Stimulated activated CD4-positive, alpha-beta T cell treated with anti-CD3 and anti-CD28 coated beads, Interleukin-12 subunit alpha, Interleukin-12 subunit beta, amount 100 ng/mL, for 48 hours (primary cell): ENCODE data around the gene IDH1.
"Not testable (repeated sequence)": the region's sequence is repeated elsewhere in the genome, so short reads cannot be mapped to it uniquely, and the experiment has no call there.

Experiments used
- DNase-seq, 3 donors: peaks; one replicate each; pipeline ENCODE4 v3.0.0-alpha.2; 2020; ENCODE audit warnings: low read depth in 2 of 3, low spot score in 1 of 3

The IDH1 gene

GRCh38 chr2:208254871-208255556 is at the start of gene IDH1:
TSS of gene IDH1 (minus strand) at chr2:208255071. CDS start at chr2:208251551, 3,520 bp downstream.
- peak; percentile 84 to 97 (median 95) for DNase-seq

DNA sequence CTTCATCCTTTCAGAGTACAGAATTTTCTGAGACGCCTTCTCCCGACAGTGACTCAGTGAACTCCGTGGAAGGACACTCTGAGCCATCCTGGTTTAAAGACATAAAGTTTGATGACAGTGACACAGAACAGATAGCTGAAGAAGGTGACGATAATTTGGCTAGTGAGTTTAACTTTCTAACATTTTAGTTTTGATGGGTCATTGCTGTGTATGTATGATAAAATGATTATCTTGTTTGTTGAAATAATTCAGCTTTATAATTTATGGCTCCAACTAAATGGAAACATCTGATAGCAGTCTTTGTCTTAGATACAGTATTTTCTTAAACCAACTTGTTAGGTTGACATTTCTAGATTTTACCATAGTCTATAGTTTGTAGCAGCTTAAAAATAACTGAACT is 49.3 kb upstream of the IDH1 start:
- no peak for DNase-seq

GRCh38 chr2:208300847-208301618 is 46.2 kb upstream of the IDH1 start:
- no peak for DNase-seq

- DNase-seq = no peak
Observed at GRCh38 chr2:208297961-208298360, 43.1 kb upstream of the IDH1 start.

DNA sequence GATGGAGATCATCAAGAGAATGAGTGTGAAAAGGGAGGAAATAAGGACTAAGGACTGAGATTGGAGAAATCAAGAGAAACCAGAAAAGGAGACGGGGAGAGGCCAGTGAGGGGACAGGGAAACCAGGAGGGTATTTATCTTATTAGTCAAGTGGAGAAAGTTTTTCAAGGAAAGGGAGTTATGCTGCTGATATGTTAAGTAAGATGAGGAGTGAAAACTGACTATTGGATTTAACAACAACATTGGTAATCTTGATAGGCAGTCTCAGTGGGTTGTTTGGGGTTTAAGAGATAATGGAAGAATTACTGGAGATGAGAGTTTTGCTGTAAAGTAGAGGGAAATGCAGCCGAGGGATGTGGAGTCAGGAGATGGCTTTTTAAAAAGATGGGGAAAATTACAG is 41.7 kb upstream of the IDH1 start:
- DNase-seq = no peak

- no peak for DNase-seq
Observed at GRCh38 chr2:208295834-208296233, 41.0 kb upstream of the IDH1 start.

- DNase-seq = no peak
Observed at GRCh38 chr2:208294482-208295024, 39.7 kb upstream of the IDH1 start.

- DNase-seq = no peak
Observed at GRCh38 chr2:208285853-208286252, 31.0 kb upstream of the IDH1 start.

DNA sequence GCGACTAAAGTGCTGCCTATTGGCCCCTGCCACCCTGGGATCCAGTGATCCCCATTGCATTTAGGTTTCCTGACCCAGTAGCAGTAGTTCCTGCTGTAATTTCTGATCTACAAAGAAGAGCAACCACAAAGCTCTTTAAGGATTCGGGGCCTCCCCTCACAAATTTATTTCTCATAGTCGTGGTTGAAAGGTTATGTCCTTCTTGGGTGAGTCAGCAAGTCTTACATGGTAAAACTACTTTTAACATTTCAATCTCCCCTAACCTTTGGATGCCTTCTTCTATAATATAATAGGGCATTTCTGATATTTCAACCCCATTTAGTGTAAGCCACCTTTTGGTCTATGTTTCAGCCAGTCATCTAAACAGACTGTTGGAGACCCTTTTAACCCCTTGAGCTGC is 26.1 kb upstream of the IDH1 start:
- no peak for DNase-seq

- DNase-seq = no peak
Observed at GRCh38 chr2:208280234-208280633, 25.4 kb upstream of the IDH1 start.

GRCh38 chr2:208279236-208279635 is 24.4 kb upstream of the IDH1 start:
- DNase-seq = no peak

DNA sequence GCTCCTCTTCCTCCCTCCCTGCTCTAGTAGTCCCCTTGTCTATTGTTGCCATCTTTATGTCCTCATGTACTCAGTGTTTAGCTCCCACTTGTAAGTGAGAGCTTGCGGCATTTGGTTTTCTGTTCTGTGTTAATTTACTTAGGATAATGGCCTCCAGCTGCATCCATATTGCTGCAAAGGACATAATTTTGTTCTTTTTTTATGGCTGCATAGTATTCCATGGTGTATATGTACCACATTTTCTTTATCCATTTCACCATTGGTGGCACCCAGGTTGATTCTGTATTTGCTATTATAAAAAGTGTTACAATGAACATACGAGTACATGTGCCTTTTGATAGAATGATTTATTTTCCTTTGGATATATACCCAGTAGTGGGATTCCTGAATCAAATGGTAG is 23.7 kb upstream of the IDH1 start:
- no peak for DNase-seq

DNA sequence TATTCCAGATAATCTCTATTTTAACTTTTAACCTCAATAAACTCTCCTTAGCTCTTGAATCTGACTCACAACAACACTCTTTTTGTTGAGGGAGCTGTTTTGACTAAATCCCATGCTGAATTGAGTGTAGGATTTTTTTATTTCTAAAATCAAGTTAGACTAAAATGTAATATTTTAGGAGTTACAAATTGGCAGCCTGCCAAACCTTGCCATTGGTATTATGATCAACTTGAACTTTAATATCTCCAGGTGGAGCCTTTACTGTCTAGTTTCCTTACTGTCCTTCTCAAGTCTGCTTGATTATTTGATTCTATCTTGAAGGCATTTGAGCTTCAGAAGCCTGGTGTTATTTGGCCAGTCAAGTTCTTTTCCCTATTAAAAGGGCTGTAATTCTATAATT is 19.9 kb upstream of the IDH1 start:
- no peak for DNase-seq

DNA sequence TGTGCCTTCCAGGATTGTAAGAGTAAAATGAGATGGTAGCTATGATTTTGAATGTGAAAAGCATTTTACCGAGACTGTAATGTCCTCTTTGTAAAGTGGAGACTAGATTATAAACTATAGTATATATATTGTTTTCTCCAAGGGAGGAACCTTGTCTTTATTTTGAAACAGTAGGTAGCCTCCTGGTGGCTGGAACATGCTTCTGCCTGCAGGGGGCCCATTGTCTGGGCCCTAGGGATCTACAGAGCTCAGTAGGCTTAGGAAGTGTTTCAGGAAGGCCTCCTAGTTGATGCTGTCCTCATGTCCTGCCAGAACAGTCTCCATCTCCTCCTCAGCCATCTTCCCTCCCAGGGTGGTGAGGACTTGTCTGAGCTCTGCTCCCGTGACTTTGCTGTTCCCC is 14.2 kb upstream of the IDH1 start:
- DNase-seq = no peak

- no peak for DNase-seq
Observed at GRCh38 chr2:208268156-208268952, 13.5 kb upstream of the IDH1 start.

DNA sequence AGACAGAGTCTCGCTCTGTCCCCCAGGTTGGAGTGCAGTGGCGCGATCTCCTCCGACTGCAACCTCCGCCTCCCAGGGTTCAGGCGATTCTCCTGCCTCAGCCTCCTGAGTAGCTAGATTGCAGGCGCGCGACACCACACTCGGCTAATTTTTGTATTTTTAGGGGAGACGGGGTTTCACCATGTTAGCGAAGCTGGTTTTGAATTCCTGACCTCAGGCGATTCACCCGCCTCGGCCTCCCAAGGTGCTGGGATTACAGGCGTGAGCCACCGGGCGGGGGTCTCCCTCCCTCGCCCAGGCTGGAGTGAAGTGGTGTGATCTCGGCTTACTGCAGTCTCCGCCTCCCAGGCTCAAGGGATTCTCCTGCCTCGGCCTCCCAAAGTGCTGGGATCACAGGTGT is 12.7 kb upstream of the IDH1 start:
- DNase-seq = not testable (repeated sequence)

GRCh38 chr2:208266936-208267335 is 12.1 kb upstream of the IDH1 start:
- DNase-seq = no peak

DNA sequence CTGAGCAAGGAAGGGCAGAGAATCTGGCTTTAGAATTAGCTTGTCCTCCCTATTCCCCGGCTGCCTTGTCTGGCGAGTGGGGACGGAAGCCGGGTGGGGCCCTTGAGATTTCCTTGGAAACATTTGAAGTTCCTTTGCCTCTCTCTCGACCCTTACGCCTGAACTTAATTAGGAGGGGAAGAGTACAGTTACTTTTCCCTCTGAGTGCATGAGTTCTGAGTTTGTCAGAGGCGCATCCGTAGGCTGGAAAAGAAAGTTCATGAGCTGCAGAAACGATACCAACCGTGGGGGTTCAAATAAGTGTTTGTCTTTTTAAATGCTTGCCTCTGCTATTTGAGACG is 11.7 kb upstream of the IDH1 start:
- peak in 1 of 3 donors; percentile 11 for DNase-seq

GRCh38 chr2:208265801-208266552 is 11.1 kb upstream of the IDH1 start, which contains the start of gene PIKFYVE:
TSS of gene PIKFYVE (plus strand) at chr2:208266255. CDS start at chr2:208271520, 5,265 bp downstream.
- DNase-seq = peak; percentile 82 to 84 (median 82)

DNA sequence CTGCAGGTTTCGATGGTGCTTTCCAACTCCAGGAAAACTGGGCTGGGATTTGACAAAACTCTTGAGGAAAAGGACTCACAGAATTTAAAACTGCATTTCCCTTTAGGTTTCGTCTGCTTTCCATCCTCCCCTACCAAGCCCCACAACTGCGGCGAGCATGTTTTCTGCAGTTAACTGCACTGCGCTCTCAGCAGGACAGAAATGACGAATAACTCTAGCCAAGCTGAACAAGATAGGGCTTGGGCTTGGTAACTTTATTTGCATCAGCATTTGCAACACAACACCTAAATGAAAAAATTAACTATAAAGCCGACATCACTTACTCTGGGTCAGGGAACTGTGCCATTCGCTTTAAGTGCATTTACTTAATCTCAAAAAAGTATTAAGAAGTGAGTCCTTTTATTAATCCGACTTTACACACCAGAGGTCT is 10.5 kb upstream of the IDH1 start:
- peak; percentile 15 to 29 (median 16) for DNase-seq
